CD4-positive, alpha-beta T cell (primary cell): ENCODE measurements around the gene YES1. TPM values are rescaled to one million over a fixed set of nuclear protein-coding genes. Genes with fewer than 3 reads are reported as not detected.

Experiments
- ATAC-seq: fragments of 200-7000 bp; cut with Tn5 transposase; one replicate; pipeline ENCODE4 v1.10.0; 2022; ENCODE audit warnings: mild to moderate bottlenecking; ENCODE audit not compliant: poor library complexity
- CTCF ChIA-PET: fragments of 350-600 bp; sonication (Branson Sonifier 250); formaldehyde crosslinking; loops from one replicate; lab custom pipeline; 2021; ENCODE audit warnings: antibody characterized with exemption, inconsistent platforms; lab: Charles Lee
- POLR2A ChIA-PET: fragments of 350-600 bp; sonication (Branson Sonifier 250); formaldehyde crosslinking; loops from one replicate; lab custom pipeline; 2021; ENCODE audit warnings: antibody characterized with exemption, inconsistent platforms; lab: Charles Lee
- DNase-seq, 14 experiments: peaks; one replicate each; pipeline ENCODE4 v3.0.0-alpha.2; 2013 to 2020; ENCODE audit warnings: mixed read lengths in 2 of 14
- H3K27ac ChIP-seq, 2 donors: one replicate each; pipeline versions ENCODE4 v1.5.1 to v1.7.0; 2013; ENCODE audit warnings: low read length in 2 of 2, low read depth in 1 of 2, mild to moderate bottlenecking in 1 of 2
- H3K27me3 ChIP-seq, 2 experiments: 1 replicate in 1 of 2; 2 replicates in 1 of 2; pipeline versions ENCODE4 v1.6.1 to v1.7.0; 2013; ENCODE audit warnings: low read length in 2 of 2, control low read depth in 1 of 2, mild to moderate bottlenecking in 1 of 2, moderate library complexity in 1 of 2; ENCODE audit not compliant: insufficient read depth in 2 of 2, control insufficient read depth in 1 of 2
- H3K36me3 ChIP-seq: one replicate; pipeline ENCODE4 v1.6.1; 2013; ENCODE audit warnings: low read length, control low read depth; ENCODE audit not compliant: insufficient read depth
- H3K4me1 ChIP-seq: one replicate; pipeline ENCODE4 v1.6.1; 2013; ENCODE audit warnings: low read length, control low read depth; ENCODE audit not compliant: insufficient read depth
- H3K4me3 ChIP-seq: one replicate; pipeline ENCODE4 v1.5.1; 2013; ENCODE audit warnings: mild to moderate bottlenecking, low read length, moderate library complexity
- H3K9me3 ChIP-seq, 2 experiments: 1 replicate in 1 of 2; 2 replicates in 1 of 2; pipeline versions ENCODE4 v1.6.1 to v1.7.0; 2013; ENCODE audit warnings: low read length in 2 of 2, mild to moderate bottlenecking in 2 of 2, control low read depth in 1 of 2, moderate library complexity in 1 of 2; ENCODE audit not compliant: control insufficient read depth in 1 of 2, insufficient read depth in 1 of 2
- H3K27ac Mint-ChIP-seq: one replicate; pipeline ENCODE4 v1.8.0; 2020; ENCODE audit warnings: mixed read lengths
- H3K27me3 Mint-ChIP-seq: one replicate; pipeline ENCODE4 v1.8.0; 2021; ENCODE audit warnings: mixed read lengths
- H3K36me3 Mint-ChIP-seq: one replicate; pipeline ENCODE4 v1.8.0; 2021; ENCODE audit warnings: low read depth, mixed read lengths
- H3K4me1 Mint-ChIP-seq: one replicate; pipeline ENCODE4 v1.8.0; 2021; ENCODE audit warnings: low read depth, mixed read lengths
- H3K4me3 Mint-ChIP-seq: one replicate; pipeline ENCODE4 v1.8.0; 2020; ENCODE audit warnings: mild to moderate bottlenecking, mixed read lengths
- H3K9me3 Mint-ChIP-seq: one replicate; pipeline ENCODE4 v1.8.0; 2020; ENCODE audit warnings: mixed read lengths
- CTCF ChIP-seq: fragments of 200-600 bp; IDR thresholded peaks from one replicate; pipeline ENCODE4 v1.8.0; 2022; ENCODE audit warnings: antibody characterized with exemption, mild to moderate bottlenecking
- intact Hi-C, 2 experiments: fragments of 100-400 bp; cut with DNase I in 1 of 2; cut with micrococcal nuclease in 1 of 2; formaldehyde crosslinking; loops; one replicate each; pipeline versions ENCODE4 v1.15.1 to v1.9.0; 2023 to 2025; cut with DNase I, micrococcal nuclease
- total RNA-seq, 174 experiments: library from RNA in 2 of 174; stranded (reverse) in 2 of 174; gene quantifications; one replicate each; pipeline ENCODE4 v1.2.3 and lab custom pipeline; 2021 to 2026

Gene YES1
- total RNA-seq, 2 experiments from 2014 or later = 17.6 to 19.8 TPM

- DNase-seq (no peak), ATAC-seq (no peak)
- no peak overlapping the region for H3K4me3 ChIP-seq
- CTCF ChIA-PET = no interaction called here
- intact Hi-C loops = no loop called here
- no peaks in the 10 kb centered on the region for H3K9me3 Mint-ChIP-seq
- no peak overlapping the region for H3K27ac ChIP-seq
- H3K4me3 Mint-ChIP-seq = no peak overlapping the region
- POLR2A ChIA-PET = no interaction called here
- no peaks in the 10 kb centered on the region for H3K4me1 ChIP-seq
- peaks cover 67% of the 10 kb centered on the region for H3K36me3 ChIP-seq
- H3K4me1 Mint-ChIP-seq = no peaks in the 10 kb centered on the region
- no peak overlapping the region for H3K27ac Mint-ChIP-seq
- H3K9me3 ChIP-seq = no peaks in the 10 kb centered on the region
- H3K27me3 Mint-ChIP-seq = no peaks in the 10 kb centered on the region
- TF ChIP-seq CTCF = no peak
- no peaks in the 10 kb centered on the region for H3K27me3 ChIP-seq
- H3K36me3 Mint-ChIP-seq = peaks cover 81% of the 10 kb centered on the region
Measured at GRCh38 chr18:675307-675706, 136.7 kb downstream of the YES1 start.

- POLR2A ChIA-PET = interaction anchor here (1.2 kb wide), 1 partner anchor 42 kb away, joined by 4 read pairs; no protein-coding TSS in a partner anchor
- H3K36me3 ChIP-seq = peaks cover 60% of the 10 kb centered on the region
- Mint-ChIP-seq H3K27ac (no peak overlapping the region), H3K36me3 (peaks cover 80% of the 10 kb centered on the region), H3K27me3 (no peaks in the 10 kb centered on the region), H3K4me3 (no peak overlapping the region), H3K9me3 (no peaks in the 10 kb centered on the region), H3K4me1 (no peaks in the 10 kb centered on the region)
- H3K4me3 ChIP-seq = no peak overlapping the region
- TF ChIP-seq CTCF = no peak
- H3K4me1 ChIP-seq = no peaks in the 10 kb centered on the region
- DNase-seq (no peak), ATAC-seq (no peak)
- no peaks in the 10 kb centered on the region for H3K27me3 ChIP-seq
- intact Hi-C loops = no loop called here
- H3K27ac ChIP-seq = no peak overlapping the region
- CTCF ChIA-PET = no interaction called here
- H3K9me3 ChIP-seq = no peaks in the 10 kb centered on the region
Measured at GRCh38 chr18:673769-674168, 138.3 kb downstream of the YES1 start.

- H3K4me1 Mint-ChIP-seq = no peaks in the 10 kb centered on the region
- H3K4me3 ChIP-seq = no peak overlapping the region
- ATAC-seq (no peak), DNase-seq (no peak)
- no peaks in the 10 kb centered on the region for H3K9me3 Mint-ChIP-seq
- TF ChIP-seq CTCF = no peak
- no peaks in the 10 kb centered on the region for H3K27me3 Mint-ChIP-seq
- H3K4me3 Mint-ChIP-seq = no peak overlapping the region
- CTCF ChIA-PET = no interaction called here
- H3K36me3 Mint-ChIP-seq = peaks cover 83% of the 10 kb centered on the region
- H3K36me3 ChIP-seq = peaks cover 57% of the 10 kb centered on the region
- intact Hi-C loops = no loop called here
- H3K27ac Mint-ChIP-seq = no peak overlapping the region
- no peaks in the 10 kb centered on the region for H3K27me3 ChIP-seq
- POLR2A ChIA-PET = interaction anchor here (1.2 kb wide), 1 partner anchor 42 kb away, joined by 4 read pairs; no protein-coding TSS in a partner anchor
- no peaks in the 10 kb centered on the region for H3K9me3 ChIP-seq
- no peaks in the 10 kb centered on the region for H3K4me1 ChIP-seq
- no peak overlapping the region for H3K27ac ChIP-seq
Measured at GRCh38 chr18:673317-673716, 138.7 kb downstream of the YES1 start.

Other genes with a start within 250 kb of the YES1 start
- not detected for gene CETN1, start 231.9 kb downstream of the YES1 start, total RNA-seq
- gene CLUL1, start 215.3 kb downstream of the YES1 start, total RNA-seq = not detected
- 1 to 10 TPM; 1.1 to 1.5 TPM for gene TYMS, start 154.6 kb downstream of the YES1 start, total RNA-seq
- 10 to 100 TPM; 37.8 to 40.1 TPM for gene ENOSF1, start 99.6 kb downstream of the YES1 start, total RNA-seq
- gene ADCYAP1, start 92.6 kb upstream of the YES1 start, total RNA-seq = not detected